Nephron (organoid): Measurements from ENCODE around the gene HSPB7.
"Not testable (repeated sequence)": the region's sequence is repeated elsewhere in the genome, so short reads cannot be mapped to it uniquely, and the experiment has no call there.

Experiments
- H3K27ac Mint-ChIP-seq, 3 experiments: 2 replicates each; pipeline ENCODE4 v1.8.0; 2020; ENCODE audit warnings: mixed read lengths in 3 of 3, mild to moderate bottlenecking in 2 of 3, moderate library complexity in 1 of 3
- H3K27me3 Mint-ChIP-seq: 2 replicates; pipeline ENCODE4 v1.8.0; 2021; ENCODE audit warnings: low read depth, mild to moderate bottlenecking, moderate library complexity, mixed read lengths
- H3K36me3 Mint-ChIP-seq: 2 replicates; pipeline ENCODE4 v1.8.0; 2020; ENCODE audit warnings: low read depth, mixed read lengths
- H3K4me1 Mint-ChIP-seq: 2 replicates; pipeline ENCODE4 v1.8.0; 2020; ENCODE audit warnings: mixed read lengths
- H3K4me3 Mint-ChIP-seq, 3 experiments: 2 replicates each; pipeline ENCODE4 v1.8.0; 2020; ENCODE audit warnings: mild to moderate bottlenecking in 3 of 3, mixed read lengths in 3 of 3, moderate library complexity in 2 of 3
- H3K9me3 Mint-ChIP-seq: 2 replicates; pipeline ENCODE4 v1.8.0; 2020; ENCODE audit warnings: mixed read lengths
- TF ChIP-seq, protein P1 (sequence below), 3 experiments: fragments of 200-600 bp; sonication (generic); IDR thresholded peaks; one replicate each; pipeline ENCODE4 v1.5.0; 2021; ENCODE audit warnings: antibody characterized with exemption in 3 of 3; ENCODE audit not compliant: unreplicated experiment in 3 of 3

Gene HSPB7

DNA sequence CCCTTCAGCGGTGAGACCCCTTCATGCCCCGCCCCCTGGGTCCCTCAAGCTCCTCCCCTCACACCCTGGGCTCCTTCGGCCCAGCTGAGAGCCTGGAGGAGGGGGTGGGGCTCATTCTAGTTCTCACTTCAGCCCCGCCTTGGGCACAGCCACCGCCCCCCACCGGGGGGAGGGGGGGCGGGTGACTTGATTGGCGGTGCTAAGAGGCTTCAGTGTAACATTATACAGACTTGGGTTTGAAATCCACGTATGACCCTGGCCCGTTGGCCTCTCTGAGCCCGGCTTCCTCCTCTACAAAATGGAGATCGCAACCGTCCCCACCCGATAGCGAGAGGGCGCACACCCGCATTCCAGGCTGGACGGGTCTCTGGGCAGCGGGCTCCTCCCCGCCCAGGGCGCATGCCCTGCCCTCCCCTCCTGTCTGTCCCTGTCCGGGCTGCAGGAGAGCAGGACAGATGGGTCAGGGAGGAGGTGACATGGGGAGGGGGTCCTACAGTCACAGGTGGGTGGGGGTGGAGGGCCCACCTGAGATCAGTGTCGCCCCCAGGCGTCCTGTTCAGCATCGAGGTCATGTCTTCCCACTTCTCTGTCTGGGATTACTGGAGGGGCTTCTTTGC lies 30.8 kb upstream of the HSPB7 start:
- Mint-ChIP-seq H3K4me3 (peak overlapping the region; percentile 57 to 75 (median 69)), H3K9me3 (no peaks in the 10 kb centered on the region), H3K27ac (peak overlapping the region in 2 of 3 experiments; percentile 57 to 65), H3K4me1 (peaks cover 4% of the 10 kb centered on the region), H3K36me3 (no peaks in the 10 kb centered on the region), H3K27me3 (peaks cover 20% of the 10 kb centered on the region)
- TF ChIP-seq, protein P1, sequence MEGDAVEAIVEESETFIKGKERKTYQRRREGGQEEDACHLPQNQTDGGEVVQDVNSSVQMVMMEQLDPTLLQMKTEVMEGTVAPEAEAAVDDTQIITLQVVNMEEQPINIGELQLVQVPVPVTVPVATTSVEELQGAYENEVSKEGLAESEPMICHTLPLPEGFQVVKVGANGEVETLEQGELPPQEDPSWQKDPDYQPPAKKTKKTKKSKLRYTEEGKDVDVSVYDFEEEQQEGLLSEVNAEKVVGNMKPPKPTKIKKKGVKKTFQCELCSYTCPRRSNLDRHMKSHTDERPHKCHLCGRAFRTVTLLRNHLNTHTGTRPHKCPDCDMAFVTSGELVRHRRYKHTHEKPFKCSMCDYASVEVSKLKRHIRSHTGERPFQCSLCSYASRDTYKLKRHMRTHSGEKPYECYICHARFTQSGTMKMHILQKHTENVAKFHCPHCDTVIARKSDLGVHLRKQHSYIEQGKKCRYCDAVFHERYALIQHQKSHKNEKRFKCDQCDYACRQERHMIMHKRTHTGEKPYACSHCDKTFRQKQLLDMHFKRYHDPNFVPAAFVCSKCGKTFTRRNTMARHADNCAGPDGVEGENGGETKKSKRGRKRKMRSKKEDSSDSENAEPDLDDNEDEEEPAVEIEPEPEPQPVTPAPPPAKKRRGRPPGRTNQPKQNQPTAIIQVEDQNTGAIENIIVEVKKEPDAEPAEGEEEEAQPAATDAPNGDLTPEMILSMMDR (IDR thresholded peaks at IDR 0.05; ENCODE audit: unreplicated experiment in 3 of 3) = peak in 1 of 3 experiments; percentile 22

DNA sequence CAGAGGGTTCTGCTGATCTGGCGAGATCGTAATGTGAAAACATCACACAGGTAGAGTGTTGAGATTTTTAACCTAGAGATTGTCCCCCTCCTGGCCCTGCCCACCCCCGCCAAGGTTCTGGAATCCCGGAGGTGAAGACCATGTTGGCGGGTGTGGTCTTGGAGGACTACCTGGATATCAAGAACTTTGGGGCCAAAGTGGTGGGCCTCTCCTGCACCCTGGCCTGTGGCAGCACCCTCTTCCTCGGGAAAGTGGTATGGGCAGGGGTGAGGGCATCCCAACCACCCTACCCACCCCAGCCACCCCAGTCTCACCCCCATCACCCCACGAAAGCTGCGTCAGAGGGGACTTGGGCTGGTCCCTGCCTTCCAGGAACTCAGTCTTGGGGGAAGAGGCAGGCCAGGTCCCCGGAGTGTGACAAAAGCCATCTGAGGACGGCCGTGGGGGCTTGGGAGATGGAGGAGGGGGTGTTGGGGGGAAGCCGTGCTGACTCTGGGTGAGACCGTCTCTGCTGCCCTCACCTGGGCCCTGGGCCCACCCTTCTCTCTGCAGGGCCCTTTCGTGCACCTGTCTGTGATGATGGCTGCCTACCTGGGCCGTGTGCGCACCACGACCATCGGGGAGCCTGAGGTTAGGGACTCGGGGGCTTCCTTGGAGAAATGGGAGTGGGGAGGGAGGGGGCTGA lies 30.1 kb upstream of the HSPB7 start:
- no peaks in the 10 kb centered on the region for H3K9me3 Mint-ChIP-seq

DNA sequence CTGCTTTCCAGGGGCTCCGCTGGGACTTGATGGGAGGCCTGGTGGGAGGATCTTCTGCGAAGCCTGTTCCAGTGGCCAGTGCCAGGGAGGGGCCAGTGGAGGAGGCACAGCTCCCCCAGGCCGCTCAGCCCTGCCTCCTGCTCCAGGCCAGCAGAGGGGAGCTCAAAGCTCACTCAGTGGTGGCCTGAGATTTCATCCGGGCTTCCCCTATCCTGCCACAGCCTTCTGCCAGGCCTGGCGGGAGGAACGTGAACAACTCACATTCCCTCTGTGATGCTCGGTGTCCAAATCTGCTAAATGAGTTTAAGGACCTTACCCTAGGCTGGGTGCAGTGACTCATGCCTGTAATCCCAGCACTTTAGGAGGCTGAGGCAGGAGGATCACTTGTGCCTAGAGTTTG lies 29.0 kb upstream of the HSPB7 start:
- H3K9me3 Mint-ChIP-seq = no peaks in the 10 kb centered on the region
- H3K4me1 Mint-ChIP-seq = peaks cover 4% of the 10 kb centered on the region
- H3K27me3 Mint-ChIP-seq = peaks cover 22% of the 10 kb centered on the region
- no peaks in the 10 kb centered on the region for H3K36me3 Mint-ChIP-seq
- TF ChIP-seq, protein P1 (IDR thresholded peaks at IDR 0.05; ENCODE audit: unreplicated experiment in 3 of 3) = no peak
- no peak overlapping the region for H3K4me3 Mint-ChIP-seq
- no peak overlapping the region for H3K27ac Mint-ChIP-seq

More for the DNA sequence above, 30.1 kb upstream of the HSPB7 start:
- TF ChIP-seq, protein P1 (IDR thresholded peaks at IDR 0.05; ENCODE audit: unreplicated experiment in 3 of 3) = no peak
- H3K27ac Mint-ChIP-seq = peak overlapping the region in 2 of 3 experiments; percentile 25 to 44
- H3K4me1 Mint-ChIP-seq = peaks cover 4% of the 10 kb centered on the region
- peak overlapping the region; percentile 26 to 76 (median 63) for H3K4me3 Mint-ChIP-seq
- H3K27me3 Mint-ChIP-seq = peaks cover 21% of the 10 kb centered on the region
- no peaks in the 10 kb centered on the region for H3K36me3 Mint-ChIP-seq

DNA sequence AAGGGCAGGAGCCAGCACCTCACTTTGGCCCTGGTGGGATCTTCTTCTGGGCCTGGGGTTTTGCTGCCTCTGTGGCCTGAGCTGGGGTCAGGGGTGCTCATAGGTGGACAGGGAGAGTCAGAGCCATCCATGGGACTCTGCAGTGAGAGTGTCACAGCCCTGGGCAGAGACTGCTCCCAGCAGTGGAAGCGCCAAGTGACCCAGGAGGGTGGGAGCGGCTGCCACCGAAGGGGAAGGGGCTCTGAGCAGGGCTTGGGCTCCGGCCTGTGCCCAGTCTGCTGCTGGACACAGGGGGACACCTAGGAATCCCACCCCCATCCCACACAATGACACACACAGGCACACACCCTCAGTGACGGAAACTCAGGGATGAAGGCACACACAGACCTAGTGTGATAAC lies 26.1 kb upstream of the HSPB7 start:
- Mint-ChIP-seq H3K4me3 (no peak overlapping the region), H3K27me3 (peaks cover 24% of the 10 kb centered on the region), H3K27ac (peak overlapping the region in 1 of 3 experiments; percentile 90), H3K4me1 (no peaks in the 10 kb centered on the region), H3K36me3 (no peaks in the 10 kb centered on the region), H3K9me3 (no peaks in the 10 kb centered on the region)
- TF ChIP-seq, protein P1 (IDR thresholded peaks at IDR 0.05; ENCODE audit: unreplicated experiment in 3 of 3) = no peak

DNA sequence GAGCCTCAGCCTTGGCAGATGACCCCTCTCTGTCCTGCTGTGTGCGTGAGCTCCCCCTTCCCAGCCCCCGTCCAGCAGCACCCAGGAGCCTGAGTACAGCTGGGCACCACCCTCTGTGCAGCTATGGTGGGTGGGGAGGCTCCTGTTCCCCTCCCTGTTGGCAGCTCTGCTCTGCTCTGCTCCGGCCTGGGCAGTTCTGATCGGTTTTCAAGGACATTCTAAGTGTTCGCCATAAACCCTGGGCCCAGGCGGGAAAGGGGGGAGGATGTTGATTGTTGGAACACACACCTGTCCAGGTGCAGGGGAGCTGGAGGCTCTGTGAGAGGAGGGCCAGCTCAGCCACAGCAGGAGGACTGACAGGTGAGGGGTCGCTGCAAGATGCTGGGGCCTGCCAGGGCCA lies 25.7 kb upstream of the HSPB7 start, which contains the start of gene CLCNKB:
CLCNKB (plus strand) TSS at position 262 of the 400 bp plus-strand sequence. CDS start 711 bp downstream, outside the sequence.
- peak within 1 kb of the TSS in 1 of 3 experiments; percentile 90 for H3K27ac Mint-ChIP-seq
- peaks cover 24% of the 10 kb centered on the region for H3K27me3 Mint-ChIP-seq
- H3K4me3 Mint-ChIP-seq = peak within 1 kb of the TSS in 1 of 3 experiments; percentile 38
- no peaks in the 10 kb centered on the region for H3K9me3 Mint-ChIP-seq
- H3K36me3 Mint-ChIP-seq = no peaks in the 10 kb centered on the region
- no peaks in the 10 kb centered on the region for H3K4me1 Mint-ChIP-seq
- TF ChIP-seq, protein P1 (IDR thresholded peaks at IDR 0.05; ENCODE audit: unreplicated experiment in 3 of 3) = no peak

DNA sequence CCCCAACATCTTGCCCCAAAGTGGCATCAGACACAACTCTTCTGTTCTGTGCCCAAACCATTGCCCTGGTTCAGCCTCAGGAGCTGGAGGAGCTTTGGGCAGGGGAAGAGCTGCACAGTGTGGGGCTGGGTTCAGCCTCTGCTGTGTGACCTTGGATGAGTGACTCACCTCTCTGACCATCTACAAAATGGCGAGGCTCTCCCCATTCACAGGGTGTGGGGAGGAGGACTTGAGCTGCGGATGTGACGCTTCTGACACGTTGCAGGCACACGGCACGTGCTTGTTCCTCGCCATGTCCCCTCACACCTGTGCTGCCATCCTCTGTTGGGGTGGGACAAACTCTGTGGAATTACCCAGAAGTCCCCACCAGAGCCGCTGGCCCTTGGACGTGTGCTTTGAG lies 24.8 kb upstream of the HSPB7 start:
- not testable (repeated sequence) for H3K27ac Mint-ChIP-seq, H3K4me3 Mint-ChIP-seq, H3K36me3 Mint-ChIP-seq, H3K4me1 Mint-ChIP-seq, H3K9me3 Mint-ChIP-seq
- H3K27me3 Mint-ChIP-seq = peaks cover 30% of the 10 kb centered on the region
